Epithelial cell of proximal tubule (primary cell): Measurements from ENCODE around the gene TSPAN15. TPM values are rescaled to one million over a fixed set of nuclear protein-coding genes. Genes with fewer than 3 reads are reported as not detected.

Experiments used
- DNase-seq: peaks from one replicate; pipeline ENCODE4 v3.0.0-alpha.2; 2011; ENCODE audit warnings: low read depth
- H3K4me3 ChIP-seq: 2 replicates; pipeline ENCODE4 v1.5.1; 2011; ENCODE audit warnings: low read depth, mild to moderate bottlenecking, low read length
- CTCF ChIP-seq: conservative IDR thresholded peaks from 2 replicates; pipeline ENCODE4 v1.5.1; 2012; ENCODE audit warnings: low read depth, mild to moderate bottlenecking, low read length
- total RNA-seq: library from RNA; depleted of rRNA; stranded (reverse); fragments of >200 nt; gene quantifications from 2 replicates; pipeline ENCODE4 v1.2.3, GENCODE V29; 2015

Gene TSPAN15
- total RNA-seq, 1 donor from 2014 or later: 28.6 TPM

DNA sequence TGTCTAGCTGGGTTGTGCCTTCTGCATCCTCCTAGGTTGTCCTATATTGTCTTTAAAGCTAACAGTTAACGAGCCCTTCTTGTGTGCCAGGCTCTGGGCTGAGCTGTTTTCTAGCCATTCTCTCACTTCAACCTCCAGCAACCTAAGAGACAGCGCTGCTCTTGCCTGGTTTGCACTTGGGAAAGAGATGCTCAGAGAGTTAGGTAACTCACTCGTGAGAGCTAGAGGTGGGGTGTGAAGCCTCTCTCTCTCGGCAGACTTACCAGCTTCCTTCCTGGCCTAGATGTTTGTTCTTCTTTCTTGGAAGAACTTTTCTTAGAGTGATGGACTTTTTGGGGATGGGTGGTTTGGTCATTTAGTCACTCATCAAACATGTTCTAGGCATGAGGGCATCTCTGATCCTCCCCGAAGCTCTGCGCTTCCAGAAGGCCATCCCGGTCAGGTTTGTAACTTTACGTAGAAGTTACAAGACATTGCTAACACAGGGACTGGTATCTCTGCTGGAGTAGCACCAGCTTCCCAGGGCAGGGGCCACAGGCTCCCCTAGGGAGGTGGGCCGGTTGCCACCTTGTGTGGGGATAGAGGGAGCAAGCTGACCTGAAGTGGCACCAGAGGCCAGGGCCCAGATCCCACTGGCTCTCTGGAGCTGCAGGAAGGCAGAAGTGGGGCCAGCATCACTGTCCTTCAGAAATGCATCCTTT is 14.3 kb downstream of the TSPAN15 start:
- TF ChIP-seq CTCF: no peak
- no peak for DNase-seq
- H3K4me3 ChIP-seq: no peak overlapping the region

DNA sequence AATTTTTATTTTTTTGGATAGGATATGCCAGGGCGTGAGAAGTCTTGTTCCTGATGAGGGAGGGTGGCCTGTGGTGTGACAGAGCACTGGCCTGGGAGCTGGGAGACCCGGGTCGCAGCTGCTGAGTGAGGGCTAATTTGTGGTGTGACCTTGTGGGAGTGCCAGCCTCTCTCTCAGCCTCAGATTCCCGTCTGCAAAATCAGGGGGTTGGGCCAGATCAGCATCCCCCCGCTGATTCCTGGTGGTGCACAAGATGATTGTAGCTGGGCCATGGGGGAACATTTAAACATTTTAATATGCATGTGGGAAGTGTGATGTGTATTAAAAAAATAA is 14.9 kb downstream of the TSPAN15 start:
- DNase-seq: no peak
- TF ChIP-seq CTCF: no peak
- H3K4me3 ChIP-seq: no peak overlapping the region

DNA sequence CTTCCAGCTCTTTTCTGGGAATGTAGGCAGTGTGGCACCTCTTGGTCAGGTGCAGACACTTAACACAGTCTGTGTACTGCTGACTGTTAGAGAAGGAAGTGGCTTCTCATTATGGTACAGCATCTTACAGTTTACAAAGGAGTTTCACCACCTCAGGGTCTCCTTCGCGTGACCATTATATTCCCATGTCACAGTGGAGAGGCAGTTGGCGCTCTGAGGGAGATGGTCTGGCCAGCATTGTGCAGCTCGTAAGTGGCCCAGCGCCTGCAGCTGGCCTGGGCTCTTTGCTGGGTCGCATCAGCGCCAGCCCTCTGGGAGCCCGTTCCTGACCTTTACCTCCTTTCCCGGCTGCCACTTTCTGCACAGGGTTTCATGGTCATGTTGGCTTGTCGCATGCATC is 15.4 kb downstream of the TSPAN15 start:
- H3K4me3 ChIP-seq: no peak overlapping the region
- no peak for TF ChIP-seq CTCF
- DNase-seq: no peak

DNA sequence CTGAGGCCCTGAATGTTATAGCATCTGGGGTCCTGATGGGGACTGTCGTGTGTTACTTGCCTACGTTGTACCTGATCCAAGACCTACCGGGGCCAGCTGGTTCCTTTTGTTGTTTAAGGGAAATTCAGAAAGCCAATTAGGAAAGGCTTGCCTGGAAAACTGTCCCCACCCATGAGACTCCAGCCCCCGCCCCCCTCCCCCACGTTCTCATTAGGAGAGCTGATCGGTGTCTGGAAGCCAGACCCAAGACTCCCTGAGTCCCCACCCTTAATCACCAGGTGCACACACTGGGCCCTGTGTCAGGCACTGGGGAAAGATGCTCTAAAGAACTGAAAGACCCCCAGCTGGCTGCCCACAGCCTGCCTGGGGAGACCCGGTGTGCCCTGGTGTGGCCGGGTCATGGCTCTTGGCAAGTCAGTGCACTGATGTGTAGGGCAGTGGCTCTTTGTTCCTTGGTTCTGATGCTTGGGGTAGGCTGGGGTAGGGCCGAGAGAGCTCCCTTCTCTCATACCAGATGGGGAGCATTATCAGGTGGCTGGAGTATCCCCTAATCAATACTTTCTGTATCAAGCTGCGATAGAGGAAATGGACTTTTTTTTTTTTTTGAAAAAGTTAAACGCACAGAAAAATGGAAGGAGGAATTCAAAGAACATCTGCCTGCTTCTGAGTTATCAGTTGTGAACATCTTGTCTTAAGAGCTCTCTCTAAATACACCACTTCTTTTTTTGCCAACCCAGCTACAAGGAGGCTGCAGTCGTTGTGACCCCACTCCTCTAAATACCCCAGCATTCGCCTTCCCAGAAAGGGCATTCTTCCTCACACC is 16.9 kb downstream of the TSPAN15 start:
- no peak for DNase-seq
- no peak overlapping the region for H3K4me3 ChIP-seq
- no peak for TF ChIP-seq CTCF

GRCh38 chr10:69468751-69469089 is 17.5 kb downstream of the TSPAN15 start:
- no peak overlapping the region for H3K4me3 ChIP-seq
- no peak for TF ChIP-seq CTCF
- no peak for DNase-seq

DNA sequence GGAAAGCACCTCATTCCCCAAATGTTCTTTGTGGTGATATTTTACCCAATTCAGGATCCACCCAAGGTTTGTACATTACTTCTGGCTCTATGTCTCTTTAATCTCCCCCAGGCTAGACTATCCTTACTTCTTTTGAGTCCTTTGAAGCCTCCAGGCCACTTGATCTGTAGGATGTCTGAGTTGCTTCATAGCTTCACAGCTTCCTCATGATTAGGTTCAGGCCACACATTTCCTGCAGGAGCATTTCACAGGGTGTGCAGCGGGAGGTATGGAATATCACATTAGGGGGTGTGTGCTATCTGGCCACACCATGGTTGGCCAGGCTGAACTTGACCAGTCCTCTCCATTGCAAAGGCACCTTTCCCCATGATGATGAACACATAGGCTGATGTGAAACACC is 18.7 kb downstream of the TSPAN15 start:
- no peak overlapping the region for H3K4me3 ChIP-seq
- TF ChIP-seq CTCF: no peak
- no peak for DNase-seq
